Tibial artery (tissue), 4 donors: ENCODE measurements around the gene ANP32A.
"Not testable (repeated sequence)": the region's sequence is repeated elsewhere in the genome, so short reads cannot be mapped to it uniquely, and the experiment has no call there.

Experiments
- DNase-seq, 2 donors: peaks; one replicate each; pipeline ENCODE4 v3.0.0-alpha.2; 2019
- H3K27ac ChIP-seq, 2 donors: fragments of 200-600 bp; sonication (generic) in 1 of 2; 1 replicate in 1 of 2; 2 replicates in 1 of 2; pipeline ENCODE4 v1.5.1; 2018 to 2019; ENCODE audit warnings: mild to moderate bottlenecking in 1 of 2
- H3K27me3 ChIP-seq, 2 donors: fragments of 200-600 bp; sonication (generic) in 1 of 2; one replicate each; pipeline versions ENCODE4 v1.5.1 to v1.6.0; 2016 to 2019
- H3K36me3 ChIP-seq, 3 donors: fragments of 200-600 bp; sonication (generic) in 2 of 3; one replicate each; pipeline ENCODE4 v1.5.1; 2016 to 2019; ENCODE audit warnings: mild to moderate bottlenecking in 2 of 3
- H3K4me1 ChIP-seq, 4 donors: fragments of 200-600 bp; sonication (generic) in 2 of 4; 1 replicate in 3 of 4; 2 replicates in 1 of 4; pipeline ENCODE4 v1.5.1; 2016 to 2019
- H3K4me3 ChIP-seq, 2 donors: fragments of 200-600 bp; sonication (generic) in 1 of 2; 1 replicate in 1 of 2; 2 replicates in 1 of 2; pipeline ENCODE4 v1.5.1; 2018 to 2019; ENCODE audit warnings: mild to moderate bottlenecking in 2 of 2
- H3K9me3 ChIP-seq, 3 donors: fragments of 200-600 bp; sonication (generic) in 1 of 3; one replicate each; pipeline ENCODE4 v1.5.1; 2016 to 2019
- intact Hi-C: fragments of 100-400 bp; cut with DNase I; formaldehyde crosslinking; loops from one replicate; pipeline ENCODE4 v1.15.0; 2023; ENCODE audit warnings: low total_unique reads
- TF ChIP-seq, protein P1 (sequence below), 2 experiments: fragments of 200-600 bp in 1 of 2; fragments of 450-650 bp in 1 of 2; IDR thresholded peaks; one replicate each; pipeline ENCODE4 v1.5.1; 2017 to 2019; ENCODE audit warnings: antibody characterized with exemption in 2 of 2, mild to moderate bottlenecking in 1 of 2, moderate library complexity in 1 of 2

ANP32A gene

GRCh38 chr15:68763063-68763462 lies 57.6 kb downstream of the ANP32A start:
- Histone ChIP-seq H3K36me3 (no peaks in the 10 kb centered on the region), H3K27me3 (peaks cover 0 to 5% of the 10 kb centered on the region in 2 donors), H3K9me3 (no peaks in the 10 kb centered on the region), H3K4me1 (no peaks in the 10 kb centered on the region), H3K27ac (no peak overlapping the region), H3K4me3 (no peak overlapping the region)
- TF ChIP-seq, protein P1, sequence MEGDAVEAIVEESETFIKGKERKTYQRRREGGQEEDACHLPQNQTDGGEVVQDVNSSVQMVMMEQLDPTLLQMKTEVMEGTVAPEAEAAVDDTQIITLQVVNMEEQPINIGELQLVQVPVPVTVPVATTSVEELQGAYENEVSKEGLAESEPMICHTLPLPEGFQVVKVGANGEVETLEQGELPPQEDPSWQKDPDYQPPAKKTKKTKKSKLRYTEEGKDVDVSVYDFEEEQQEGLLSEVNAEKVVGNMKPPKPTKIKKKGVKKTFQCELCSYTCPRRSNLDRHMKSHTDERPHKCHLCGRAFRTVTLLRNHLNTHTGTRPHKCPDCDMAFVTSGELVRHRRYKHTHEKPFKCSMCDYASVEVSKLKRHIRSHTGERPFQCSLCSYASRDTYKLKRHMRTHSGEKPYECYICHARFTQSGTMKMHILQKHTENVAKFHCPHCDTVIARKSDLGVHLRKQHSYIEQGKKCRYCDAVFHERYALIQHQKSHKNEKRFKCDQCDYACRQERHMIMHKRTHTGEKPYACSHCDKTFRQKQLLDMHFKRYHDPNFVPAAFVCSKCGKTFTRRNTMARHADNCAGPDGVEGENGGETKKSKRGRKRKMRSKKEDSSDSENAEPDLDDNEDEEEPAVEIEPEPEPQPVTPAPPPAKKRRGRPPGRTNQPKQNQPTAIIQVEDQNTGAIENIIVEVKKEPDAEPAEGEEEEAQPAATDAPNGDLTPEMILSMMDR (IDR thresholded peaks at IDR 0.05), result no peak
- DNase-seq, result no peak
- intact Hi-C loops, result no loop called here

- H3K9me3 ChIP-seq, H3K36me3 ChIP-seq, intact Hi-C loops: not testable (repeated sequence)
Observed at GRCh38 chr15:68759982-68760579, 60.6 kb downstream of the ANP32A start.

DNA sequence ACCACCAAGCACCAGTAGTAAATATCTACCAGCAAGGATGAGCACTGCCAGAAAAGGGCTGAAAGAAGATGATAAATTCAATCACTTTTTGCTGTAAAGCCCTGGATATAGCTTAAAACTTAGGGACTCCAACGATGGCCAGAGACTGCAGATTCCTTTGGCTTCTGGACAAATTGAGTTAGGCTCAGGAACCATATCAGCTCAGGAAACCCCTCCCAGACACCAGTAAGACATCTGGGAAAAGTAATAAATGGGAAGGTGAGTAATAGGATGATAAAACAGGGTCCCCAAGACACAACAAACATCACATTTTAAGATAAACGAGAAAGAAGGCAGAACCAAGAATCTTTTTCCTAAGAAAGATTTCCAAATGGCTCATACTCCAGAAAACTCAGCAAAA lies 65.0 kb downstream of the ANP32A start:
- no peaks in the 10 kb centered on the region for H3K9me3 ChIP-seq
- H3K27me3 ChIP-seq, result peaks cover 0 to 16% of the 10 kb centered on the region in 2 donors
- intact Hi-C loops, result no loop called here
- no peaks in the 10 kb centered on the region for H3K4me1 ChIP-seq
- no peaks in the 10 kb centered on the region for H3K36me3 ChIP-seq
- no peak for DNase-seq
- no peak overlapping the region for H3K27ac ChIP-seq
- TF ChIP-seq, protein P1 (IDR thresholded peaks at IDR 0.05), result no peak
- no peak overlapping the region for H3K4me3 ChIP-seq

More at GRCh38 chr15:68759982-68760579, 60.6 kb downstream of the ANP32A start:
- DNase-seq, H3K4me1 ChIP-seq, H3K4me3 ChIP-seq, H3K27me3 ChIP-seq, H3K27ac ChIP-seq: not testable (repeated sequence)

- no peaks in the 10 kb centered on the region for H3K9me3 ChIP-seq
- no peak overlapping the region for H3K27ac ChIP-seq
- intact Hi-C loops, result no loop called here
- H3K4me3 ChIP-seq, result no peak overlapping the region
- TF ChIP-seq, protein P1 (IDR thresholded peaks at IDR 0.05), result no peak
- H3K27me3 ChIP-seq, result peaks cover 0 to 9% of the 10 kb centered on the region in 2 donors
- H3K4me1 ChIP-seq, result no peaks in the 10 kb centered on the region
- no peak for DNase-seq
- H3K36me3 ChIP-seq, result no peaks in the 10 kb centered on the region
Observed at GRCh38 chr15:68751622-68752021, 69.1 kb downstream of the ANP32A start.

- TF ChIP-seq, protein P1 (IDR thresholded peaks at IDR 0.05), result no peak
- no peak overlapping the region for H3K4me3 ChIP-seq
- no peak overlapping the region for H3K27ac ChIP-seq
- peaks cover 0 to 8% of the 10 kb centered on the region in 2 donors for H3K27me3 ChIP-seq
- no peak for DNase-seq
- no peaks in the 10 kb centered on the region for H3K36me3 ChIP-seq
- H3K4me1 ChIP-seq, result no peaks in the 10 kb centered on the region
- no peaks in the 10 kb centered on the region for H3K9me3 ChIP-seq
- intact Hi-C loops, result no loop called here
Observed at GRCh38 chr15:68749793-68750192, 70.9 kb downstream of the ANP32A start.

DNA sequence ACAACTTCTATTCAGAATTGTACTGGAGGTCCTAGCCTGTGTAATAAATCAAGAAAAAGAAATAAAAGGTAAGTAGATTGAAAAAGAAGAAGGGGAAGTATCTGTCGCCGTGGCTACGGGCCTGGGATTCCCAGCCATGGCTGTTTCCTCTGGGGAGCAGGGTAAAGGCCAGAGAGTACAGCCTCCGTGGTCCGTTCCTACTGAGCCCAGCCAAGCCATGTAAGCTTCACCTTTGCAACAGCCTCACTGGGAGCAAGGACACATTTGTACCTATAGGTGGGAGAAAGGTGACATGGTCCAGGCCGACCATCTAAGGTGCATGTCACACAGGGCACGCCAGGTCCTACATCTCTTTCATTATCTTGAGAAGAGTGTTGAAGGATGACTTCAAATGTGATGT lies 71.3 kb downstream of the ANP32A start:
- intact Hi-C loops, result no loop called here
- DNase-seq, result no peak
- H3K36me3 ChIP-seq, result no peaks in the 10 kb centered on the region
- H3K9me3 ChIP-seq, result no peaks in the 10 kb centered on the region
- no peak overlapping the region for H3K27ac ChIP-seq
- H3K4me3 ChIP-seq, result no peak overlapping the region
- TF ChIP-seq, protein P1 (IDR thresholded peaks at IDR 0.05), result no peak
- H3K4me1 ChIP-seq, result no peaks in the 10 kb centered on the region
- H3K27me3 ChIP-seq, result peaks cover 0 to 8% of the 10 kb centered on the region in 2 donors
